HPDE6-E6E7 (cell line): ENCODE measurements around the gene CD80.

Source experiments
- DNase-seq: peaks from one replicate; pipeline ENCODE4 v3.0.0; 2011; ENCODE audit warnings: missing footprints; ENCODE audit errors: extremely low spot score

CD80 gene

GRCh38 chr3:119547227-119547626 is 12.2 kb downstream of the CD80 start:
- no peak for DNase-seq

DNA sequence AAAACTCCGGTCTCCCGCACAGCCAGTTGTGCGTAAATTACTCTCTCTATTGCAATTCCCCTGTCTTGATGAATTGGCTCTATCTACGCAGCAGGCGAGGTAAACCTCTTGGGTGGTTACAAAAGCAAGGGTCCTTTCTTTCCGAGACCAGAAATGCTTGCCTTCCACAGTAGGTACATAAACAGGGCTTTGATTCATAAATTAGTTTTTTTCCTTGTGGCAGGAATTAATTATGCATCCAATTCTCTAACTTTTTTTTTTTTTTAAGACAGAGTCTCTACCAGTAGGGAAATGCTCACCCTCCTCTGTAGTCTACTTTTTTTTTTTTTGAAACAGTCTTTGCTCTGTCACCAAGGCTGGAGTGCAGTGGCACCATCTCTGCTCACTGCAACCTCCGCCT is 16.3 kb downstream of the CD80 start:
- no peak for DNase-seq

- no peak for DNase-seq
These were observed 17.1 kb downstream of the CD80 start for GRCh38 chr3:119542168-119542767.

GRCh38 chr3:119541547-119541946 is 17.9 kb downstream of the CD80 start:
- no peak for DNase-seq

DNA sequence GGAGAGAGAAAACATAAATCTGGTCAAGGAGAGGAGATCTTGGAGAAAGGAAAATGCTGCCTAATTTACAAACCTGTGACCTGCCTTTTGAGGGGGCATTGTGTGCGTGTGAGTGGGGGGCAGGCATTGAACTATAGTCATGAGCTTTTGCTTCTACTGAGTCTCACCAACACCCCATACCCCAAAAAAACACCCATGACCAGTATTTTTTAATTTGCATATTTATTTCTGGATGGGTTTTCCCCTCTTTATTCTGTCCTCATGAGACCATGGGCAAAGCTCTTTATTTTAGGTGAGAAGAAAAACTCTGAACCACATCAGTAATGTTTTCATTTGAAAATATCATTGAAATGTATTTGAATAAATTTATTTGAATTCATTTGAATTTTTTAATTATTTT is 20.6 kb downstream of the CD80 start:
- no peak for DNase-seq

DNA sequence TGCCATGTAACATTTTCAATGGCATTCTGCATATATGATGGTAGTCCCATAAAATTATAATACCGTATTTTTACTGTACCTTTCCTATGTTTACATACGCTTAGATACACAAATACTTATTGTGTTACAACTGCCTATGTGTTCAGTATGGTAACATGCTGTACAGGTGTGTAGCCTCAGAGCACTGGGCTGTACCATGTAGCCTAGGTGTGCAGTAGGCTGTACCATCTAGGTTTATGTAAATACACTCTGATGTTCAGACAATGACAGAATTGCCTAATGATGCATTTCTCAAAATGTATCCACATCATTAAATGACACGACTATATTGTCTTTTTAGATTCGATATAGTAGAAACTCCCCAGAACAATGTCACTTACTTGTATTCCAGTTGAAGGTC is 22.7 kb downstream of the CD80 start:
- DNase-seq: no peak

DNA sequence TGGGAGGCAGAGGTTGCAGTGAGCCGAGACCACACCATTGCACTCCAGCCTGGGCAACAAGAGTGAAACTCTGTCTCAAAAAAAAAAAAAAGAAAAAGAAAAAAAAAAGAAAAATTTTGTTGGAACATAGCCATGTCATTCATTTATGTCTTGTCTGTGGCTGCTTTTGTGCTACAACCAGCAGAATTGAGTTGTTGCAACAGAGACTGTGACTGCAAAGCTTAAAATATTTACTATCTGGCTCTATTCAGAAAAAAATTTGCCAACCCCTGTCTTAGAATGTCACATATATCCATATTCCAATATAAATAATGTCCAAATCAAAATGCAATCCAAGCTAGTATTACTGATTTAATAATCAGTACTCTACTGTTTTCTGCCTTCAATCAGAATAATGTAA is 25.1 kb downstream of the CD80 start:
- DNase-seq: no peak

DNA sequence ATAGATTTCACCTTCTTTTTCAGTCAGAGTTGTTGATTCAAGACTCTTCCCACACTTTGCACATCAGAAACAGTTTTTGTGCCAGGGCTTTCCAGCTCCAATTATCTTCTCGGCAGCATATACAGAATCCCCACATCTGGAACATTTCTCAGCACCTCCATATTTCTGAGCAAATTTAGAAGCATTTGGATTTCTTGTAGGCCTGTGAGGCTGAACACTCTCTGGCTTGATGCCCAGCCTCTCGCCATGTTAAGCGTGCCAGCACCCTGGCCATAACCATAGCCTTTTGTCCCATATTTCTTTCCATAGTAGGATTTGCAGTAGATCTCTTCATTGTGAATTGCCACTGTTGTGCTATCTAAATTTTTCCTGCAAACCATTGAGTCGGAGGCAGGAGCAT is 28.3 kb downstream of the CD80 start:
- DNase-seq: no peak

- no peak for DNase-seq
These were observed 29.0 kb downstream of the CD80 start for GRCh38 chr3:119530456-119530855.

DNA sequence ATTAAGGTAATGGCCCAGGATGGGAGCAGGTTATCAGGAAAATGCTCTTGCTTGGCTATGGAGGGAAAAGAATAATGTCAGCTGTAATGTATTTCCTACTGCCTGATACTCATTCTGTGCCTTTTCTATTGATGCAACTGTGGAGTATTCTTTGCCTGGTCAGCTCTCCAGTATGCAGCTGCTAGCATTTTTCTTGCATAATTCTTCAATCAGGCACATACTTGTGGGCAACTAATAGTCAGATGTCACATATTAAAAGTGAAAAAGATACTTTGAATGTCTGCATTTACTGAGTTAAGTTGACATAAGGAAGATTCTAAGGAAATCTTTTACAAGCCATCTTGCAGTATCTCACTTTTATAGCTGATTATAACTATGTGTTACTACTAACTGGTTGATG is 29.5 kb downstream of the CD80 start:
- no peak for DNase-seq

DNA sequence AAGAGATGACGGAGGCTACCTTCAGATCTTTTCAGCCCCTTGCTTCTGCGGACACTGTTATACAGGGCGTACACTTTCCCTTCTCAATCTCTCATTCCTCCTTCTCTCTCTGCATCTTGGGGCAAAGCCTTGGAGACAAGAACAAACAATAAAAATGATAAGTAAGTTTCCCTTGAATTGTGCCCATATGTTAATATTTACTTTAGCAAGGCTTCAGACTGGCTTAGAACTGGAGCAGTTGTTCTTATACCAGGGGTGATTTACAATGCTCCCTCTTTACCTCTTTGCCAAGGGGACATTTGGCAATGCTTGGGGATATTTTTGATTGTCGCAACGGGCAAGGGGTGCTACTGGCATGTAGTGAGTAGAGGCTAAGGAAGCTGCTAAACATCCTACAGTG is 31.7 kb downstream of the CD80 start:
- no peak for DNase-seq

DNA sequence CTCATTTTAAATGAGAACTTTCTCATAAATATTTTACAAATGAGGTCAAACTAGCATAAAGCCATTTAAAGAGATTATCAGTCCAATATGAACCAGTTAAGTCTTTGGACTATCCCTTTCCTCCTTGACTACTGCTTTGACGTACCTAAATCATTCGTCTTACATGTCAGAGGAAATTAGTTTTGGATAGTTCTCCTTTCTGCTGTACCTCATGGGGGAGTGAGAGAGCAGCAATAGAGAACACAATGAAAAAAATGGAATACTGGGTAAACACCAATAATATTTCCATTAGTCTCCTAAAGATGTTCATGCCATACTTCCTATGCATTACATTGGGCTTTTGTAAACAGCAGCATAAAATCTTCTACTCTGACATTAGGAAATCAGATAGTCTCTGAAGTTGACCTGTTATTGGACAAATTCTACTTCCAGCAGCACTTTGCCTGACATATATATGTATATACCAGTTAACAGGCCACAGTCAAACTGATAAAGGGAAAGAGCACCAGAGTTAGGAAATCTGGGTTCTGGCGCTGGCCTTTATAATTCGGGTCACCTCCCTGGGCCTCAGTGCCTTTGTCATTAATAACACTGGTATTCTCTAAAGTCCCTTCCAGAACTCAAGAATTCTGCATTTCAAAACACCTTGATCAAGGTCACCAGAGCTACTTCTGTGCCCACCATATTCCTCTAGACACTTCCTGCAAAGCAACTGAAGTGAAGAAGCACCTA is 34.3 kb downstream of the CD80 start:
- no peak for DNase-seq

DNA sequence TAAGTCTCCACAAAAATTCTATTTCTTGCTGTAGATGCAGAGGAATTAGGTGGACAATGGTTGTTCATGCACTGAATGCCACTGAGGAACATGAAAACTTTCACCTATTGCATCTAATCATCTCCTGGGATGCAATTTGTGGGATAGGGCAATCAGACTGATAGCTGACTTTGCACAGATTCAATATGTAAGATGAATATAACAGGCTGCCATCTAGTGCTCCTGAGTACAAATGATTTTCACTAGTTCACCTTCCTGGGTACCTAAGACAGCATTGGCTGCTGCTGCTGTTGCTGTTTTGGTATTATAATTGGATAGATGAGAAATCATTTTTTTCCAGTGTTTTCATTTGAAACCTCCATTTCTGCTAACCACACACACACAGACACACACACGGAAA is 41.4 kb downstream of the CD80 start:
- DNase-seq: no peak

DNA sequence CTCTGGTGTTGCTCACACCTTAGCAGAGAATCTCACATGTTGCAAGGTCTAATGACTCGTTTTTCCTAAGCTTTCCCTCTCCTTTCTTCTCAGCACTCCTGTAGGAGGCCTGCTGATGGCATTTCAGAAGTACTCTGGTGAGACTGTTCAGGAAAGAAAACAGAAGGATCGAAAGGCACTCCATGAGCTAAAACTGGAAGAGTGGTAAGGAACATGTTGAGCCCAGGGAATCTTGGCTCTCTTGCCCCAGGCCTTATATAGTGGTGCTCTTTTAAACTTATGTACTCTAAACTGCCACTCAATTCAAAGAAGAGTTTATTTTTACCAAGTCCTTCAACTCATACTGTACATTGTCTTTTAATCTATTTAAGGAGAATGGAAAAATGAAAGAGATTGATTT is 42.3 kb downstream of the CD80 start:
- DNase-seq: no peak

DNA sequence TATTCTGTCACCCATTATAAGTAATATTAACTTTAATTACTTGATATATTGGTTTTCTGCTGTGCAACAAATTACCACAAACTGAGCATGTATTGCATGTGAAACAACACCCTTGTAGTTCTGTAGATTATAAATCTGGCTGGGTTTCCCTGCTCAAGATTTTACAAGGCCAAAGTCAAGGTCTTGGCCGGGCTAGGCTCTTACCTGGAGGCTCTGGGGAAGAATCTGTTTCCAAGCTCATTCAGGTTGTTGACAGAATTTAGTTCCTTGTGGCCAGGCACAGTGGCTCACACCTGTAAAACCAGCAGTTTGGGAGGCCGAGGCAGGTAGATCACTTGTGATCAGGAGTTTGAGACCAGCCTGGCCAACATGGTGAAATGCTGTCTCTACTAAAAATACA is 44.8 kb downstream of the CD80 start:
- no peak for DNase-seq

DNA sequence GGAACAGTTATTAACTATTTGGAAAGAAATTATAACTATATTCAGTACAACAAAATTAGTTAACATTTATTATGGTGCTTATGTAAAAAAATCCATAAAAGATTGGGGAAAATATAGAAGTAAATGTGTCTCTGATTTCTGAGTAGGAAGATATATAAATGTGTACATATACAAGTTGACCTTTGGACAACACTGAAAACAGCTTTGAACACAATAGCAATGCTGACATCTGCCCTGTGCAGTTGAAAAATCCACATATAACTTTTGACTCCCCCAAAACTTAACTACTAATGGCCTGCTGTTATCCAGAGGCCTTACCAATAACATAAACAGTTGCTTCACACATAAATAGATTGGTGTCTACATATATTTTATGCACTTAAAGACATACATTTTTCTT is 48.7 kb downstream of the CD80 start:
- DNase-seq: no peak

GRCh38 chr3:119508172-119508845 is 51.1 kb downstream of the CD80 start:
- DNase-seq: no peak

DNA sequence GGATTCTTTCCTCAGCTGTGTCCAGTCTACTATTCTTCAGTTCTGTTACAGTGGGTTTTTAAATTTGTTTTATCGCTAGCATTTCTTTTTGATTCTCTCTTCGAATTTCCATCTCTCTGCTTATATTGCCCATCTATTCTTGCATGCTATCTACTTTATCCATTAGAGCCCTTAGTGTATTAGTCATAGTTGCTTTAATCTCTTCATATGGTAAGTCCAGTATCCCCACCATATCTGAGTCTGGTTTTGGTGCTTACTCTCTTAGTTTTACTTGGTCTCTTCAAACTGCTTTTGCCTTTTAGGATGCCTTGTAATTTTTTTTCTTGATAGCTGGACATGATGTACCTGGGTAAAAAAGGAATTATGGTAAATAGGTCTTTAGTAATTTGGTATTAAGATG is 52.0 kb downstream of the CD80 start:
- DNase-seq: no peak

DNA sequence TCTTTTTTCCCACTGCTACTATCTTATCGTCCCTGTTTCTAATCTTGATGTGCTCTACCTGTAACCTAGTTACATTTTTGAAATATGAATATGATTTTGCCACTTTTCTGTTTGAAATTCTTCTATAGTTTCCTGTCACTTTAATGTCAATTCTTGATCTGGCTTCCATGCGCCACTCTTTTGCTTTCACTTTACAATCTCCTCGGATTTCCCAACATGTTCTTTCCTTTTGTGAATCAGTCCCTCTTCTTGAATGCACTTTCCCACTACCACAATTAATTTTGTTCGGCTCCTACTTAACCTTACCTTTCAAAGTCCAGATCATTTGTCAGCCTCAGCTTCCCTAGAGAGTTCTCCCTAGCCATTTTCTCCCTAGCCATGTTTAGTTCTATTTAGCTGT is 52.8 kb downstream of the CD80 start:
- no peak for DNase-seq

GRCh38 chr3:119500901-119501300 is 58.5 kb downstream of the CD80 start:
- no peak for DNase-seq

DNA sequence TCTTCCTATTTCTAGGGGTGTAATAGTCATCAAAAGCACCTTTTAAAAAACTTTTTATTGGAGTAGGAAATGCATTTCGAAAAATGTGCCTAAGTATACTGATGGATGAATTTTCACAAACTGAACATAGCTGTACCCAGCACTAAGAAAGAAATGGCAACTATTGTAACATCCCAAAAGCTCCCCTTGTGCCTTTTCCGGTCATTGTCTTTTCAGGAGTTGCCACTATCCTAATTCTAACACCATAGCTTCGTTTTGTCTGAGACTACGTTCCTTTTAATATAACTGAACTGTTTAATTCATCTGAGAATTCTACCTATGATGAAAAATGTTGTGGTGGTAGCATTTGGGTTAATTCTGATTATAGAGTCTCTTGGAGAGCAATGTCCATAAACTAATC is 59.1 kb downstream of the CD80 start:
- no peak for DNase-seq

GRCh38 chr3:119498186-119499011 is 61.0 kb downstream of the CD80 start, which contains the start of gene TIMMDC1:
Gene TIMMDC1 (plus strand): TSS chr3:119498547. CDS start chr3:119498734, 187 bp downstream.
- DNase-seq: peak; percentile 98
